DOHH2 (cell line): Measurements from ENCODE around the gene HPS5.

ENCODE experiments used
- CTCF ChIP-seq: fragments of 200-600 bp; sonication (generic); IDR thresholded peaks from one replicate; pipeline ENCODE4 v1.5.1; 2014; ENCODE audit warnings: antibody characterized with exemption, mild to moderate bottlenecking, low read depth, low read length; ENCODE audit not compliant: poor library complexity, severe bottlenecking
- EZH2phosphoT487 ChIP-seq: fragments of 200-600 bp; sonication (generic); IDR thresholded peaks from 2 replicates; pipeline ENCODE4 v1.6.1; 2017; ENCODE audit warnings: borderline replicate concordance, mild to moderate bottlenecking, antibody characterized with exemption, low read length, moderate library complexity, mixed read lengths

GRCh38 chr11:18265949-18266348 lies 56.0 kb downstream of the HPS5 start, which contains the start of gene SAA1:
- TF ChIP-seq CTCF (no peak), EZH2phosphoT487 (no peak)
